ENCODE results near the gene SHROOM3. TPM values are rescaled to one million over a fixed set of nuclear protein-coding genes. Genes with fewer than 3 reads are reported as not detected.

SHROOM3 gene
- polyA plus RNA-seq, 2 of the 4 experiments (the other 2 are of a cell fraction): 2.8 to 5.1 TPM

DNA sequence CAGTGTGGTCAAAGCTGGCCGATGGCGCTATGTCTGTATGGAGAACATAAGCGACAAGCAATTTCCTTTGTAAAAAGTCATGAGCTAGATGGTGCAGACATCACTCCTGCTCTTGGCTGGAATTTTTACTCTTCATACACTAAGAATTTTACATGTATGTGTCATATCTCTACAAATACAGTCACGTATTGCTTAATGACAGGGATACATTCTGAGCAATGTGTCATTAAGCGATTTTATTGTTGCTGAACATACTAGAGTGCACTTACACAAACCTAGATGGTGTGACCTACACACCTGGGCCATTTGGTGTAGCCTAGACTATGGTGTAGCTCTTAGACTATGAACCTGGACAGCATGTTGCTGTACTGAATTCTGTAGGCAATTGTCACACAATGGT lies 277.5 kb downstream of the SHROOM3 start:
- Histone ChIP-seq H3K4me3 (no peak overlapping the region), H3K4me2 (no peak overlapping the region), H3K9me3 (no peaks in the 10 kb centered on the region), H3K27ac (no peak overlapping the region), H3K4me1 (peaks cover 26% of the 10 kb centered on the region)
- POLR2A ChIA-PET: interaction anchor here (1.5 kb wide), 1 partner anchor 9 kb away, joined by 3 read pairs; no protein-coding TSS in a partner anchor
- TF ChIP-seq PHF8 (IDR thresholded peaks at IDR 0.05; ENCODE audit: borderline replicate concordance, low read depth) (no peak), CHD4 (IDR thresholded peaks at IDR 0.05; ENCODE audit: borderline replicate concordance) (no peak), POLR2AphosphoS2 (conservative IDR thresholded peaks at IDR 0.05; ENCODE audit: low read length) (no peak), EP300 (IDR thresholded peaks at IDR 0.05) (no peak), ZC3H11A (IDR thresholded peaks at IDR 0.05) (no peak), HOXB5 (CRISPR knock-in tag; IDR thresholded peaks at IDR 0.05) (no peak), EHMT2 (IDR thresholded peaks at IDR 0.05; ENCODE audit: low read depth) (no peak), CEBPB (IDR thresholded peaks at IDR 0.05) (no peak), ZFP36 (IDR thresholded peaks at IDR 0.05; ENCODE audit: borderline replicate concordance, partially characterized antibody) (no peak), FOSL2 (IDR thresholded peaks at IDR 0.05) (no peak), FOSL2 (CRISPR knock-in tag; IDR thresholded peaks at IDR 0.05) (no peak), ZSCAN20 (CRISPR knock-in tag; IDR thresholded peaks at IDR 0.05) (no peak)
- TF ChIP-seq, protein P1, sequence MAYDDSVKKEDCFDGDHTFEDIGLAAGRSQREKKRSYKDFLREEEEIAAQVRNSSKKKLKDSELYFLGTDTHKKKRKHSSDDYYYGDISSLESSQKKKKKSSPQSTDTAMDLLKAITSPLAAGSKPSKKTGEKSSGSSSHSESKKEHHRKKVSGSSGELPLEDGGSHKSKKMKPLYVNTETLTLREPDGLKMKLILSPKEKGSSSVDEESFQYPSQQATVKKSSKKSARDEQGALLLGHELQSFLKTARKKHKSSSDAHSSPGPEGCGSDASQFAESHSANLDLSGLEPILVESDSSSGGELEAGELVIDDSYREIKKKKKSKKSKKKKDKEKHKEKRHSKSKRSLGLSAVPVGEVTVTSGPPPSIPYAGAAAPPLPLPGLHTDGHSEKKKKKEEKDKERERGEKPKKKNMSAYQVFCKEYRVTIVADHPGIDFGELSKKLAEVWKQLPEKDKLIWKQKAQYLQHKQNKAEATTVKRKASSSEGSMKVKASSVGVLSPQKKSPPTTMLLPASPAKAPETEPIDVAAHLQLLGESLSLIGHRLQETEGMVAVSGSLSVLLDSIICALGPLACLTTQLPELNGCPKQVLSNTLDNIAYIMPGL (CRISPR knock-in tag; IDR thresholded peaks at IDR 0.05; ENCODE audit: borderline replicate concordance): no peak
- TF ChIP-seq, protein P2, sequence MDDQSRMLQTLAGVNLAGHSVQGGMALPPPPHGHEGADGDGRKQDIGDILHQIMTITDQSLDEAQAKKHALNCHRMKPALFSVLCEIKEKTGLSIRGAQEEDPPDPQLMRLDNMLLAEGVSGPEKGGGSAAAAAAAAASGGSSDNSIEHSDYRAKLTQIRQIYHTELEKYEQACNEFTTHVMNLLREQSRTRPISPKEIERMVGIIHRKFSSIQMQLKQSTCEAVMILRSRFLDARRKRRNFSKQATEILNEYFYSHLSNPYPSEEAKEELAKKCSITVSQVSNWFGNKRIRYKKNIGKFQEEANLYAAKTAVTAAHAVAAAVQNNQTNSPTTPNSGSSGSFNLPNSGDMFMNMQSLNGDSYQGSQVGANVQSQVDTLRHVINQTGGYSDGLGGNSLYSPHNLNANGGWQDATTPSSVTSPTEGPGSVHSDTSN (IDR thresholded peaks at IDR 0.05): no peak
- TF ChIP-seq, protein P3, sequence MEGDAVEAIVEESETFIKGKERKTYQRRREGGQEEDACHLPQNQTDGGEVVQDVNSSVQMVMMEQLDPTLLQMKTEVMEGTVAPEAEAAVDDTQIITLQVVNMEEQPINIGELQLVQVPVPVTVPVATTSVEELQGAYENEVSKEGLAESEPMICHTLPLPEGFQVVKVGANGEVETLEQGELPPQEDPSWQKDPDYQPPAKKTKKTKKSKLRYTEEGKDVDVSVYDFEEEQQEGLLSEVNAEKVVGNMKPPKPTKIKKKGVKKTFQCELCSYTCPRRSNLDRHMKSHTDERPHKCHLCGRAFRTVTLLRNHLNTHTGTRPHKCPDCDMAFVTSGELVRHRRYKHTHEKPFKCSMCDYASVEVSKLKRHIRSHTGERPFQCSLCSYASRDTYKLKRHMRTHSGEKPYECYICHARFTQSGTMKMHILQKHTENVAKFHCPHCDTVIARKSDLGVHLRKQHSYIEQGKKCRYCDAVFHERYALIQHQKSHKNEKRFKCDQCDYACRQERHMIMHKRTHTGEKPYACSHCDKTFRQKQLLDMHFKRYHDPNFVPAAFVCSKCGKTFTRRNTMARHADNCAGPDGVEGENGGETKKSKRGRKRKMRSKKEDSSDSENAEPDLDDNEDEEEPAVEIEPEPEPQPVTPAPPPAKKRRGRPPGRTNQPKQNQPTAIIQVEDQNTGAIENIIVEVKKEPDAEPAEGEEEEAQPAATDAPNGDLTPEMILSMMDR (IDR thresholded peaks at IDR 0.05): no peak
- ATAC-seq (no peak), DNase-seq (ENCODE audit: low read depth in 1 of 2, low spot score in 1 of 2) (no peak), FAIRE-seq (no peak)
- CTCF ChIA-PET: no interaction called here
- 88% methylated on average over 5 of the region's 5 CpGs for WGBS (ENCODE audit: missing lambda C conversion rate)

DNA sequence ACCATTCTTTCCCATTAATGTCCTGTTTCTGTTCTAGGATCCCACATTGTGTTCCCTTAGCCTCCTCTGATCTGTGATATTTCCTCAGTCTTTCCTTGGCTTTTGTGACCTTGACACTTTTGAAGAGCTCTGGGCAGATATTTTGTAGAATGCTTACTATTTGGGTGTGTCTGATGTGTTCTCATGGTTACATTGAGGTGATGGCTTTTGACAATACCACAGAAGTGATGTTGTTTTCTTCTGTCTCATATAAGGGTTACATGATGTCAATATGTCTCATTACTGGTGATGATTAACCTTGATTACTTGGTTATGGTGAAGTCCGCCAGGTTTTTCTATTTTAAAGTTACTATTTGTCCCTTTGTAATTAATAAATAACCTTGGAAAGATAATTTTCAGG lies 279.2 kb downstream of the SHROOM3 start:
- CTCF ChIA-PET: no interaction called here
- no peak for ATAC-seq

More for the DNA sequence above, 279.2 kb downstream of the SHROOM3 start:
- POLR2A ChIA-PET: no interaction called here
- H3K4me3 ChIP-seq: no peak overlapping the region
- DNase-seq (ENCODE audit: low read depth in 1 of 2, low spot score in 1 of 2) (peak in 1 of 2 experiments; percentile 29), FAIRE-seq (no peak)
- TF ChIP-seq TFCP2L1 (CRISPR knock-in tag; IDR thresholded peaks at IDR 0.05) (no peak), ZSCAN20 (CRISPR knock-in tag; IDR thresholded peaks at IDR 0.05) (no peak), BHLHE40 (IDR thresholded peaks at IDR 0.05; ENCODE audit: low read depth, low read length) (no peak)
- TF ChIP-seq, protein P4, sequence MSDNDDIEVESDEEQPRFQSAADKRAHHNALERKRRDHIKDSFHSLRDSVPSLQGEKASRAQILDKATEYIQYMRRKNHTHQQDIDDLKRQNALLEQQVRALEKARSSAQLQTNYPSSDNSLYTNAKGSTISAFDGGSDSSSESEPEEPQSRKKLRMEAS (IDR thresholded peaks at IDR 0.05): no peak
- TF ChIP-seq, protein P1 (CRISPR knock-in tag; IDR thresholded peaks at IDR 0.05; ENCODE audit: borderline replicate concordance): no peak
- TF ChIP-seq, protein P3 (IDR thresholded peaks at IDR 0.05): no peak
- TF ChIP-seq, protein P5, sequence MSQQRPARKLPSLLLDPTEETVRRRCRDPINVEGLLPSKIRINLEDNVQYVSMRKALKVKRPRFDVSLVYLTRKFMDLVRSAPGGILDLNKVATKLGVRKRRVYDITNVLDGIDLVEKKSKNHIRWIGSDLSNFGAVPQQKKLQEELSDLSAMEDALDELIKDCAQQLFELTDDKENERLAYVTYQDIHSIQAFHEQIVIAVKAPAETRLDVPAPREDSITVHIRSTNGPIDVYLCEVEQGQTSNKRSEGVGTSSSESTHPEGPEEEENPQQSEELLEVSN (IDR thresholded peaks at IDR 0.05; ENCODE audit: borderline replicate concordance, low read depth): no peak
- peak overlapping the region; percentile 31; the same call in 2 of the 3 replicates for H3K4me2 ChIP-seq
- H3K4me1 ChIP-seq: peaks cover 20% of the 10 kb centered on the region
- no peak overlapping the region; a peak in 1 of 6 replicates for H3K27ac ChIP-seq
- 71% methylated on average over 1 of the region's 1 CpG for WGBS (ENCODE audit: missing lambda C conversion rate)
- no peaks in the 10 kb centered on the region for H3K9me3 ChIP-seq
